Activated B cell treated with CpG ODN at 0.5 μM for 24 hours (primary cell): Measurements from ENCODE around the gene CREBZF. TPM values are rescaled to one million over a fixed set of nuclear protein-coding genes. Genes with fewer than 3 reads are reported as not detected.

Source experiments
- ATAC-seq: fragments of 200-7000 bp; cut with Tn5 transposase; one replicate; pipeline ENCODE4 v1.10.0; 2021; ENCODE audit warnings: low read depth, mild to moderate bottlenecking, moderate library complexity
- CTCF ChIA-PET: fragments of 350-600 bp; sonication (Branson Sonifier 250); formaldehyde crosslinking; loops from one replicate; lab custom pipeline; 2021; ENCODE audit warnings: antibody characterized with exemption; lab: Charles Lee
- POLR2A ChIA-PET: fragments of 350-600 bp; sonication (Branson Sonifier 250); formaldehyde crosslinking; loops from one replicate; lab custom pipeline; 2021; ENCODE audit warnings: antibody characterized with exemption; lab: Charles Lee
- DNase-seq: peaks from one replicate; pipeline ENCODE4 v3.0.0; 2022
- H3K27ac Mint-ChIP-seq: one replicate; pipeline ENCODE4 v1.8.0; 2020; ENCODE audit warnings: mixed read lengths
- H3K27me3 Mint-ChIP-seq: one replicate; pipeline ENCODE4 v1.8.0; 2021; ENCODE audit warnings: mixed read lengths
- H3K36me3 Mint-ChIP-seq: one replicate; pipeline ENCODE4 v1.8.0; 2021; ENCODE audit warnings: low read depth, mixed read lengths
- H3K4me1 Mint-ChIP-seq: one replicate; pipeline ENCODE4 v1.8.0; 2021; ENCODE audit warnings: mixed read lengths
- H3K4me3 Mint-ChIP-seq: one replicate; pipeline ENCODE4 v1.8.0; 2020; ENCODE audit warnings: mild to moderate bottlenecking, mixed read lengths
- H3K9me3 Mint-ChIP-seq: one replicate; pipeline ENCODE4 v1.8.0; 2020; ENCODE audit warnings: mixed read lengths
- intact Hi-C: fragments of 100-400 bp; cut with micrococcal nuclease; formaldehyde crosslinking; loops from one replicate; pipeline ENCODE4 v1.15.1; 2024
- total RNA-seq: library from RNA; stranded (reverse); gene quantifications from 2 replicates; pipeline ENCODE4 v1.2.3, GENCODE V29; 2022
- TF ChIP-seq, protein P1 (sequence below): fragments of 200-600 bp; IDR thresholded peaks from one replicate; pipeline ENCODE4 v1.8.0; 2022; ENCODE audit warnings: antibody characterized with exemption, mild to moderate bottlenecking

The CREBZF gene
- total RNA-seq, 1 donor from 2014 or later: 60.3 TPM

DNA sequence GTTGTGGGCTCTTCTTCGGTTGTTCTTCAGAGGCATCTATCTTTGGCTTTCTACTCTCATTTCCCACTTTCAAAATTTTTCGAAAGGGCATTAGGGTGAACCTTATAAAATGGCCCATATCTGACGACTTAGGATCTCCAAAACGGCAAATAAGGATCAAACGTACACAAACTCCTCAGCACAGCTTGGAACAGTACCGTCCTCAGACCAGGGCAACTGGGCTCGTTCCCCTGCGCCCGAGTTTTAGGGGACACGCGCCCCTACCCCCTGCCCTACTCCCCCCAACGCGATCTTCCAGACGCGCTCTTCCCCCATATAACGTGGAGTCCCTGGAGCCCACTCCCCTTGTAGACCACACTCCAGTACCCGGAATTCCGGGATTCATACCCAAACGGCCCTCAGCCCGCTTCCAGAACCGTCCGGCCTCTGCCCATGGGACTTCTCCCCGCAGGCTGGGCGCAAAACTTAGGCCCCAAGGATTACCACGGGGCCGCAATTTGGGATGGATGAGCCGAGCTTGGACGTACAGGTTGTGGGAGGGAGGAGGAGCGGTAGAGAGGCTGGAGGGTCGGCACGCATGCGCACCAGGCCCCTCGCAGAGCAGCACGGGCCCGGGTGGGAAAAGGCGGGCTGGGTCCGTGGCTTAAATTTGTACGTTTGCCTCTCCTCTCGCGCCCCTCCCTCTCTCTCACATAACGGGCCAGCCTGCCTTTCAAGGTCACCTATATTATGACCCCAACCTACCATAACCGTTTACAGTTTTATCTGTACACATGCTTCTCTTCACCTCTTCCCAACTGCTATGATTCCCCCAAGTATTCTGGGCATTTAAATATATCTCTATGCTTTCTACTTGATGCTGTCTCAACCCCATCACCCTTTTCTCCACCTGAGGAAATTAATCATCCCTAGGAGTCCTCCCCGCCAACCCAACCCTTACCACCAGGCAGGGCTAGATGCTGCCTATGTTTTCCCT lies 17.7 kb upstream of the CREBZF start:
- Mint-ChIP-seq H3K36me3 (no peaks in the 10 kb centered on the region), H3K9me3 (no peaks in the 10 kb centered on the region), H3K4me1 (peaks cover 11% of the 10 kb centered on the region), H3K27me3 (peaks cover 8% of the 10 kb centered on the region), H3K27ac (peak overlapping the region; percentile 69), H3K4me3 (peak overlapping the region; percentile 87)
- DNase-seq: peak; percentile 55
- CTCF ChIA-PET: no interaction called here
- peak; percentile 97 for ATAC-seq
- intact Hi-C loops: loop anchor here (1.0 kb wide), 1 partner anchor 17 kb away; the partner anchor contains the start of gene CREBZF
- POLR2A ChIA-PET: interaction anchor here (1.1 to 1.8 kb wide), 2 partner anchors 35 to 55 kb away, joined by 4 to 5 read pairs; partner anchors contain the start of genes DLG2, TMEM126A and TMEM126B
- TF ChIP-seq, protein P1, sequence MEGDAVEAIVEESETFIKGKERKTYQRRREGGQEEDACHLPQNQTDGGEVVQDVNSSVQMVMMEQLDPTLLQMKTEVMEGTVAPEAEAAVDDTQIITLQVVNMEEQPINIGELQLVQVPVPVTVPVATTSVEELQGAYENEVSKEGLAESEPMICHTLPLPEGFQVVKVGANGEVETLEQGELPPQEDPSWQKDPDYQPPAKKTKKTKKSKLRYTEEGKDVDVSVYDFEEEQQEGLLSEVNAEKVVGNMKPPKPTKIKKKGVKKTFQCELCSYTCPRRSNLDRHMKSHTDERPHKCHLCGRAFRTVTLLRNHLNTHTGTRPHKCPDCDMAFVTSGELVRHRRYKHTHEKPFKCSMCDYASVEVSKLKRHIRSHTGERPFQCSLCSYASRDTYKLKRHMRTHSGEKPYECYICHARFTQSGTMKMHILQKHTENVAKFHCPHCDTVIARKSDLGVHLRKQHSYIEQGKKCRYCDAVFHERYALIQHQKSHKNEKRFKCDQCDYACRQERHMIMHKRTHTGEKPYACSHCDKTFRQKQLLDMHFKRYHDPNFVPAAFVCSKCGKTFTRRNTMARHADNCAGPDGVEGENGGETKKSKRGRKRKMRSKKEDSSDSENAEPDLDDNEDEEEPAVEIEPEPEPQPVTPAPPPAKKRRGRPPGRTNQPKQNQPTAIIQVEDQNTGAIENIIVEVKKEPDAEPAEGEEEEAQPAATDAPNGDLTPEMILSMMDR: no peak

DNA sequence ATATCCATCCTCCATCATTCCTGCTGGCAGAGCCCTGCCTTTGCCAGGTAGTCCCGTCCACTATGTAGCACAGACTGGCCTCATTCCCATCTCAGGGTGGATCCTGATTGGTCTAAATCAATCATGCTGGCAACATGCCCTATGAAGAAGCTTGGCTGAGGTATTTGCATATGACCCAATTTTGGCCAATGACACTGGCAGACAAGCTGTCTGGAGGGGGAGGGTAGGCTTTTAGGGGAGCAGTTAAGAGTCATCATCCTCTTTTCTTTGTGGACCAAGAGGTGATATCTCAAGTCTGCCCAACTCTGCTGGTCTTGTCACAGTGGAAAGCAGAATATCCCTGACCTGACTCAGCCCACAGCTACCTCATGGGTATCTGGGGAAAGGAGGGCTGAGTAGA lies 16.0 kb upstream of the CREBZF start:
- H3K27ac Mint-ChIP-seq: no peak overlapping the region
- H3K4me1 Mint-ChIP-seq: peaks cover 11% of the 10 kb centered on the region
- H3K27me3 Mint-ChIP-seq: peaks cover 8% of the 10 kb centered on the region
- no peak overlapping the region for H3K4me3 Mint-ChIP-seq
- CTCF ChIA-PET: no interaction called here
- no peaks in the 10 kb centered on the region for H3K9me3 Mint-ChIP-seq
- POLR2A ChIA-PET: interaction anchor here (1.2 kb wide), 1 partner anchor 33 kb away, joined by 4 read pairs; the partner anchor contains the start of gene TMEM126A
- DNase-seq (no peak), ATAC-seq (no peak)
- no peaks in the 10 kb centered on the region for H3K36me3 Mint-ChIP-seq
- intact Hi-C loops: no loop called here
- TF ChIP-seq, protein P1: no peak

DNA sequence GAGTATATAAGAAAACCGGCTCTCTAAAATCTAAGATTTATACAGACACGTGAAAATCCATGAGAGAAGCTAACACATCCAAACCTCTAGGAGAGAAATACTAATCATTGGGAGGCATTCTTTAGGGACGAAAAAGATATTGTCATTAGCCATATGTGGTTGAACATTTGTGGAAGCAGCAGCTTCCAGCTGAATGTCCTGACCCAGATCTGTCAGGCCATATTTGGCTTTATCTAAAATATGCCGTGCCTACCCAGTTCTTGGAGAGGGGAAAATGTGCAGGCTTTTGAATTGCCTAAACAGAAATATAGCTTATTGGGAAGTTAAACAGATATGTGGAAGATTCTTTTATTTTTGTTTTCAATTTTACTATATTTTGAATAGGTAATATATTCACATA lies 14.6 kb upstream of the CREBZF start:
- Mint-ChIP-seq H3K9me3 (no peaks in the 10 kb centered on the region), H3K4me1 (peaks cover 11% of the 10 kb centered on the region), H3K36me3 (no peaks in the 10 kb centered on the region), H3K27me3 (peaks cover 8% of the 10 kb centered on the region), H3K4me3 (no peak overlapping the region), H3K27ac (no peak overlapping the region)
- ChIA-PET POLR2A (interaction anchor here (2.2 kb wide), 1 partner anchor 15 kb away, joined by 9 read pairs; the partner anchor contains the start of gene CREBZF), CTCF (no interaction called here)
- TF ChIP-seq, protein P1: no peak
- no peak for ATAC-seq
- intact Hi-C loops: no loop called here
- DNase-seq: no peak

DNA sequence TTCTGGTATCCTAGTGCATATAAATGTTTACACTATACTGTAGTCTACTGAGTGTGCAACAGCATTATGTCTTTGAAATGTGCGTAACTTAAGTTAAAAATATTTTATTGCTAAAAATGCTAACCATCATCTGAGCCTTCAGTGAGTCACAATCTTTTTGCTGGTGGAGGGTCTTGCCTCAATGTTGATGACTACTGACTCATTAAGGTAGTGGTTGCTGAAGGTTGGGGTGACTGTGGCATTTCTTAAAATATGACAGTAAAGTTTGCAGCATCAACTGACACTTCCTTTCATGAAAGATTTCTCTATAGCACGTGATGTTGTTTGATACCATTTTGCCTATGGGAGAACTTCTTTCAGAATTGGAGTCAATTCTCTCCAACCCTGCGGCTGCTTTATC lies 8.5 kb upstream of the CREBZF start:
- CTCF ChIA-PET: no interaction called here
- H3K27ac Mint-ChIP-seq: no peak overlapping the region
- peaks cover 7% of the 10 kb centered on the region for H3K9me3 Mint-ChIP-seq
- no peak overlapping the region for H3K4me3 Mint-ChIP-seq
- DNase-seq: no peak
- POLR2A ChIA-PET: no interaction called here
- no peaks in the 10 kb centered on the region for H3K27me3 Mint-ChIP-seq
- no peak for ATAC-seq
- no peaks in the 10 kb centered on the region for H3K36me3 Mint-ChIP-seq
- no peaks in the 10 kb centered on the region for H3K4me1 Mint-ChIP-seq
- intact Hi-C loops: no loop called here
- TF ChIP-seq, protein P1: no peak
